Body of pancreas (tissue), 4 donors: ENCODE measurements around the gene ZNF566.
"Not testable (repeated sequence)": the region's sequence is repeated elsewhere in the genome, so short reads cannot be mapped to it uniquely, and the experiment has no call there.

Experiments
- CTCF ChIP-seq, 7 experiments: fragments of 450-650 bp in 4 of 7; fragments of 200-600 bp in 3 of 7; sonication (generic) in 3 of 7; IDR thresholded peaks; one replicate each; pipeline ENCODE4 v1.5.1; 2016 to 2019; ENCODE audit warnings: antibody characterized with exemption in 7 of 7
- POLR2A ChIP-seq, 3 donors: fragments of 450-650 bp; IDR thresholded peaks; one replicate each; pipeline ENCODE4 v1.6.1; 2016; ENCODE audit warnings: antibody characterized with exemption in 3 of 3, mild to moderate bottlenecking in 2 of 3

DNA sequence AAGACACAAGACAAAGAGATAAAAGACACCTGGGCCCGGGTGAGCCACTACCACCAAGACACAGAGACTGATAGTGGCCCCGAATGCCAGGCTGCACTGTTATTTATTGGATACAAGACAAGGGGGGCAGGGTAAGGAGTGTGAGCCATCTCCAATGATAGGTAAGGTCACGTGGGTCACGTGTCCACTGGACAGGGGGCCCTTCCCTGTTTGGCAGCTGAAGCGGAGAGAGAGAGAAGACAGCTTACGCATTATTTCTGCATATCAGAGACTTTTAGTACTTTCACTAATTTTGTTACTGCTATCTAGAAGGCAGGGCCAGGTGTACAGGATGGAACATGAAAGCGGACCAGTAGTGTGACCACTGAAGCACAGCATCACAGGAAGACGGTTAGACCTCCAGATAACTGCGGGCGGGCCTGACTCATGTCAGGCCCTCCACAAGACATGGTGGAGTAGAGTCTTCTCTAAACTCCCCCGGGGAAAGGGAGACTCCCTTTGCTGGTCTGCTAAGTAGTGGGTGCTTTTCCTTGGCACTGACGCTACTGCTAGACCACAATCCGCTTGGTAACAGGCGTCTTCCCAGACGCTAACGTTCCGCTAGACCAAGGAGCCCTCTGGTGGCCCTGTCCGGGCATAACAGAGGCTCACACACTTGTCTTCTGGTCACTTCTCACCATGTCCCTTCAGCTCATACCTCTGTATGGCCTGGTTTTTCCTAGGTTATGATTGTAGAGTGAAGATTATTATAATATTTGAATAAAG, 3.5 kb upstream of the ZNF566 start:
- TF ChIP-seq CTCF (IDR thresholded peaks at IDR 0.05): peak in 4 of 7 experiments; percentile 22 to 40 (median 30)
- not testable (repeated sequence) for TF ChIP-seq POLR2A (IDR thresholded peaks at IDR 0.05)
